Measurements from ENCODE around the gene PPP1R14D. TPM values are rescaled to one million over a fixed set of nuclear protein-coding genes. Genes with fewer than 3 reads are reported as not detected.
A peak's percentile ranks its signal among the peaks of the same experiment; 100 is the strongest.

The PPP1R14D gene
- total RNA-seq, 1 experiment from 2014 or later: not detected

GRCh38 chr15:40785164-40785563 lies 43.3 kb downstream of the PPP1R14D start:
- ChIA-PET RAD21 (ENCODE audit: low non-redundant PET in 1 of 2, low total read pairs in 2 of 2, uncharacterized antibody in 2 of 2, unreplicated experiment in 2 of 2) (interaction anchor here (1.0 to 1.5 kb wide), 3 partner anchors 73 to 109 kb away, joined by 3 to 8 read pairs (median 4); partner anchors contain the start of gene VPS18 (in 1 of the 2)), POLR2A (interaction anchor here (1.0 to 1.1 kb wide), 2 partner anchors 9 to 59 kb away, joined by 3 to 4 read pairs; partner anchors contain the start of gene SPINT1), CTCF (interaction anchor here (0.6 to 6.0 kb wide), 14 partner anchors 12 to 145 kb away, joined by 3 to 49 read pairs (median 4); partner anchors contain the start of genes SPINT1, VPS18 and ZFYVE19)
- Histone ChIP-seq H3K79me2 (ENCODE audit: insufficient read depth, low read length) (peaks cover 18% of the 10 kb centered on the region; the same call in 1 of the 2 replicates), H3K9me2 (ENCODE audit: insufficient read depth) (no peaks in the 10 kb centered on the region), H2AFZ (ENCODE audit: low read depth, low read length, poor library complexity, severe bottlenecking) (no peak overlapping the region), H3K9ac (ENCODE audit: low read length) (peak overlapping the region; percentile 64; the same call in 1 of the 2 replicates), H3K9me3 (ENCODE audit: control insufficient read depth in 1 of 2, insufficient read depth in 1 of 2, low read depth in 1 of 2, low read length in 2 of 2) (no peaks in the 10 kb centered on the region), H3K4me1 (ENCODE audit: control insufficient read depth in 1 of 2, insufficient read depth in 2 of 2, low read length in 2 of 2) (peaks cover 54 to 70% of the 10 kb centered on the region in 2 experiments), H3K27ac (ENCODE audit: low read depth, low read length) (no peak overlapping the region), H3K4me3 (replicated peaks in 1 of 2; ENCODE audit: low read depth in 1 of 2, low read length in 2 of 2) (no peak overlapping the region), H3K4me2 (ENCODE audit: low read length) (peak overlapping the region; percentile 76; the same call in 1 of the 2 replicates), H3K36me3 (ENCODE audit: control insufficient read depth in 1 of 2, insufficient read depth in 2 of 2, low read length in 2 of 2) (no peaks in the 10 kb centered on the region), H4K20me1 (ENCODE audit: insufficient read depth) (peaks cover 12% of the 10 kb centered on the region; the same call in 1 of the 2 replicates), H3K27me3 (ENCODE audit: insufficient read depth, low read length) (no peaks in the 10 kb centered on the region)
- DNase-seq (ENCODE audit: low read depth, low spot score) (no peak), ATAC-seq (no peak)
- intact Hi-C loops (cut with micrococcal nuclease): loop anchor here (10.0 kb wide), 1 partner anchor 190 kb away; the partner anchor contains the start of gene KNL1
- BruUV-seq (replicated peaks): no TSS peak
- peak in 2 of 3 experiments; percentile 13 to 41; a peak in 3 of 6 replicates for TF ChIP-seq CTCF (IDR thresholded peaks at IDR 0.05 in 2 of 3, conservative IDR thresholded peaks at IDR 0.05 in 1 of 3; ENCODE audit: borderline replicate concordance in 1 of 3, insufficient read depth in 1 of 3, low read depth in 2 of 3, low read length in 2 of 3)
- TF ChIP-seq FOSL1 (IDR thresholded peaks at IDR 0.05; ENCODE audit: low read depth): no peak

- intact Hi-C loops (cut with micrococcal nuclease): loop anchor here (1.0 to 10.0 kb wide), 6 partner anchors 36 to 264 kb away; partner anchors contain the start of gene KNL1
- BruUV-seq (replicated peaks): no TSS peak
- H3K27ac ChIP-seq (ENCODE audit: low read depth, low read length): no peak overlapping the region
- H3K36me3 ChIP-seq (ENCODE audit: control insufficient read depth in 1 of 2, insufficient read depth in 2 of 2, low read length in 2 of 2): peaks cover 6 to 13% of the 10 kb centered on the region in 2 experiments; a peak in 3 of 4 replicates
- no peak overlapping the region for H3K4me2 ChIP-seq (ENCODE audit: low read length)
- TF ChIP-seq MAX (IDR thresholded peaks at IDR 0.05): peak; percentile 37
- peak; percentile 34 for TF ChIP-seq YY1 (IDR thresholded peaks at IDR 0.05; ENCODE audit: extremely low read depth, insufficient replicate concordance, low read depth, low read length)
- peak; percentile 95 for TF ChIP-seq RAD21 (IDR thresholded peaks at IDR 0.05; ENCODE audit: low read depth)
- no peak for TF ChIP-seq POLR2A (IDR thresholded peaks at IDR 0.05; ENCODE audit: borderline replicate concordance, extremely low read depth, insufficient read depth, insufficient read length)
- TF ChIP-seq CTCF (IDR thresholded peaks at IDR 0.05 in 2 of 3, conservative IDR thresholded peaks at IDR 0.05 in 1 of 3; ENCODE audit: borderline replicate concordance in 1 of 3, insufficient read depth in 1 of 3, low read depth in 2 of 3, low read length in 2 of 3): peak; percentile 88 to 95 (median 92)
- H3K9me3 ChIP-seq (ENCODE audit: control insufficient read depth in 1 of 2, insufficient read depth in 1 of 2, low read depth in 1 of 2, low read length in 2 of 2): no peaks in the 10 kb centered on the region
- ChIA-PET CTCF (interaction anchor here (0.8 to 1.7 kb wide), 21 partner anchors 10 to 263 kb away, joined by 3 to 12 read pairs (median 4); partner anchors contain the start of genes CCDC32, GCHFR, RPUSD2 and SPINT1), RAD21 (ENCODE audit: low non-redundant PET in 1 of 2, low total read pairs in 2 of 2, uncharacterized antibody in 2 of 2, unreplicated experiment in 2 of 2) (interaction anchor here in 1 of 2 experiments (0.6 to 1.2 kb wide), 3 partner anchors 36 to 263 kb away, joined by 3 to 4 read pairs (median 4); partner anchors contain the start of gene VPS18), POLR2A (interaction anchor here (0.6 to 1.0 kb wide), 4 partner anchors 88 to 193 kb away, joined by 3 read pairs; partner anchors contain the start of genes RAD51 and VPS18)
- H3K4me3 ChIP-seq (replicated peaks in 1 of 2; ENCODE audit: low read depth in 1 of 2, low read length in 2 of 2): no peak overlapping the region
- H3K79me2 ChIP-seq (ENCODE audit: insufficient read depth, low read length): peaks cover 13% of the 10 kb centered on the region; the same call in 1 of the 2 replicates
- no peaks in the 10 kb centered on the region for H3K9me2 ChIP-seq (ENCODE audit: insufficient read depth)
- H4K20me1 ChIP-seq (ENCODE audit: insufficient read depth): peaks cover 8% of the 10 kb centered on the region; the same call in 1 of the 2 replicates
- H2AFZ ChIP-seq (ENCODE audit: low read depth, low read length, poor library complexity, severe bottlenecking): no peak overlapping the region
- H3K9ac ChIP-seq (ENCODE audit: low read length): no peak overlapping the region
- DNase-seq (ENCODE audit: low read depth, low spot score) (peak; percentile 68), ATAC-seq (peak; percentile 79)
- no peaks in the 10 kb centered on the region for H3K27me3 ChIP-seq (ENCODE audit: insufficient read depth, low read length)
- H3K4me1 ChIP-seq (ENCODE audit: control insufficient read depth in 1 of 2, insufficient read depth in 2 of 2, low read length in 2 of 2): peaks cover 31 to 46% of the 10 kb centered on the region in 2 experiments
These were observed 45.8 kb downstream of the PPP1R14D start for GRCh38 chr15:40782609-40783227.

Measured in HCT116 (cell line).